Activated naive CD8-positive, alpha-beta T cell treated with anti-CD3 and anti-CD28 coated beads for 36 hours (primary cell): ENCODE measurements around the gene COL5A3. TPM values are rescaled to one million over a fixed set of nuclear protein-coding genes. Genes with fewer than 3 reads are reported as not detected.
"Not testable (repeated sequence)": the region's sequence is repeated elsewhere in the genome, so short reads cannot be mapped to it uniquely, and the experiment has no call there.

Experiments used
- DNase-seq: peaks from one replicate; pipeline ENCODE4 v3.0.0; 2021
- H3K27ac Mint-ChIP-seq: one replicate; pipeline ENCODE4 v1.8.0; 2022; ENCODE audit warnings: mild to moderate bottlenecking, moderate library complexity, mixed read lengths
- H3K27me3 Mint-ChIP-seq: one replicate; pipeline ENCODE4 v1.8.0; 2022; ENCODE audit warnings: mild to moderate bottlenecking, mixed read lengths
- H3K36me3 Mint-ChIP-seq: one replicate; pipeline ENCODE4 v1.8.0; 2021; ENCODE audit warnings: mild to moderate bottlenecking, mixed read lengths
- H3K4me1 Mint-ChIP-seq: one replicate; pipeline ENCODE4 v1.8.0; 2021; ENCODE audit warnings: mixed read lengths
- H3K4me3 Mint-ChIP-seq: one replicate; pipeline ENCODE4 v1.8.0; 2022; ENCODE audit warnings: mild to moderate bottlenecking, moderate library complexity, mixed read lengths
- H3K9me3 Mint-ChIP-seq: one replicate; pipeline ENCODE4 v1.8.0; 2022; ENCODE audit warnings: mixed read lengths
- total RNA-seq, 2 experiments: library from RNA; stranded (reverse); gene quantifications; one replicate each; pipeline ENCODE4 v1.2.3, GENCODE V29; 2021

COL5A3 gene
- total RNA-seq, 2 experiments from 2014 or later, result 0.04 TPM; not detected in 1

DNA sequence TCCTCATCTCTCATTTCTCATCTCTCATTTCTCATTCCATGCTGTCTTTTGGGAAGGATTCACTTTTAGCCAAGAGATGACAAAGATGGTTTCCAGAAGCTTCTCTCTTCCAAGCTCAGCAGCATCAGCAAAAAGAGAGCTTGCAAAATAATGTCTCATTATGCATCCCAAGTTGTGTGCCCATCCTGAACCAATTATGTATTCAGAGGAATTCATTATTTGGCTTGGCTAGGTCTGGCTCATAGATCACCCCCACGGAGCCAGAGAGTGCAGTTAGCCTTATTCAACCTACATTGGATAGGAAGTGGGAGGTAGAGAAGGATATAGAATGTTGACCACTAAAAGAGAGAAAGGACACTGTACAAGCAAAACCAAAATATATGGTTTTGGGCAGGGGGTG, 68.6 kb downstream of the COL5A3 start:
- peaks cover 5% of the 10 kb centered on the region for H3K36me3 Mint-ChIP-seq
- peaks cover 56% of the 10 kb centered on the region for H3K27me3 Mint-ChIP-seq
- H3K9me3 Mint-ChIP-seq, result peaks cover 7% of the 10 kb centered on the region
- peaks cover 8% of the 10 kb centered on the region for H3K4me1 Mint-ChIP-seq
- no peak for DNase-seq
- H3K4me3 Mint-ChIP-seq, result no peak overlapping the region
- no peak overlapping the region for H3K27ac Mint-ChIP-seq

DNA sequence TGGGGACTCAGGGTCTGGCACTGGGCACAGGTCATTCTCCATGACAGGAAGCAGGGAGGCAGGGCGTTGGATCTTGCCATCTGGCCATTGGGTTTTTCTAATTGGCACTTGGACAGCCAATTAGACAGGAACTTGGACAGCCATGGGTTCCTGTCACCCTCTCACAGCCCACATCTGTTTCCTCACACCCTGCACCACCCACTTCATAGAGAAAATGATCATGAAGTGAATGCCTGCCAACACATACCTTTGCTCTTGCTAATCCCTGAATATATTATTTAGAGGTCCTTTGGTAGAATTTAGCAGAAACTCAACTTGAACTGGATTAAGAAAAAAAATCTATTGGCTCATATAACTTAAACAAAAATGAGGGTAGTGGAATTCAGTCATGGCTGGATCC, 69.1 kb downstream of the COL5A3 start:
- DNase-seq, result no peak
- H3K4me1 Mint-ChIP-seq, result peaks cover 8% of the 10 kb centered on the region
- peaks cover 55% of the 10 kb centered on the region for H3K27me3 Mint-ChIP-seq
- H3K9me3 Mint-ChIP-seq, result peaks cover 7% of the 10 kb centered on the region
- peaks cover 5% of the 10 kb centered on the region for H3K36me3 Mint-ChIP-seq
- H3K4me3 Mint-ChIP-seq, result no peak overlapping the region
- no peak overlapping the region for H3K27ac Mint-ChIP-seq

DNA sequence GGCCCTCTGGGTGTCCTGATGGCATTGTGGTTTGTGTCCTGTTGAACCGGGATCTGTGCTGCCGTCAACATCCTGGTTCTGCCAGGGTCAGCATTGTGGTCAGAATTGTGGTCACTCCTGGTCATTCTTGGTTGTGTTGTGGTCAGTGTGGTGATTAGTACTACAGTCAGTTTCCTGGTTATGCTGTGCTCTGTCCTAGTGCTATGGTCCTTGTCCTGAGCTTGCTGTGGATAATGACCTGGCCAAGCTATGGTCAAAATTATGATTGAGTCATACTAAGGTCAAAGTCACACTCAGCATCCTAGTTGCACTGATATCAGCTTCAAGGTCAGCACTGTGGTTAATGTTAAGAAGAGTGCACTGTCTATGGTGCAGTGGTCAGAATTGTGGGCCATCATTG, 69.5 kb downstream of the COL5A3 start:
- Mint-ChIP-seq H3K27me3 (peaks cover 56% of the 10 kb centered on the region), H3K4me3 (no peak overlapping the region), H3K27ac (no peak overlapping the region), H3K9me3 (peaks cover 7% of the 10 kb centered on the region), H3K4me1 (peaks cover 8% of the 10 kb centered on the region), H3K36me3 (peaks cover 5% of the 10 kb centered on the region)
- no peak for DNase-seq

DNA sequence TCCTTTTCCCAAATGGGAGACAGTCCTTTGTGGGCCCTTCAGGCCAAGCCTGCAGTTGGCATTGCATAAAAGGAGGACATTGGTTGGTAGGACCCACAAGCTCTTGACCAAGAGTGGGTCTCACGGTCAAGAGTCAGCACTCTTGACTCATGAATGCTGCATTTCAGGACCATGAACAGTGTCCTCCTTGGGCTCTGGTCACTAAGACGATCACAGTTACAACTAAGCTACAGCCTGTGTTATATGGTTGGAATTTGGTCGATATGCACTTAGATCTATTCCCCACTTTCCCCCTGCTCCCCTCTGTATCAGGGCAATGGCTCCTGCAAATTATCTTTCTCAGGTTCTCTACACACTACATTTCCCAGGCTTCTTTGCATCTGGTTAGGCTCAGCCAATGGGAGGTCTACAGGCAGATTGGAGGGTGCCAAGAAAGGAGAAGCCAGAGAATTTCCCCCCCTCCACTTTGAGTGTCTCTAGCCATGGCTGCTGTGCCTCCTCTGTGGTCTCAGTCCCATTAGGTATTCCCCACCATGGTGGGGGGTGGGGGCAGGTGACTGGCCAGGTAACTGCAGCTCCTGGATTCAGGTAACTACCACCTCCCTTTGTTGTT, 70.9 kb downstream of the COL5A3 start:
- H3K4me3 Mint-ChIP-seq, result no peak overlapping the region
- DNase-seq, result no peak
- no peak overlapping the region for H3K27ac Mint-ChIP-seq
- H3K4me1 Mint-ChIP-seq, result peaks cover 14% of the 10 kb centered on the region
- peaks cover 7% of the 10 kb centered on the region for H3K9me3 Mint-ChIP-seq
- H3K36me3 Mint-ChIP-seq, result peaks cover 5% of the 10 kb centered on the region
- H3K27me3 Mint-ChIP-seq, result peaks cover 60% of the 10 kb centered on the region

DNA sequence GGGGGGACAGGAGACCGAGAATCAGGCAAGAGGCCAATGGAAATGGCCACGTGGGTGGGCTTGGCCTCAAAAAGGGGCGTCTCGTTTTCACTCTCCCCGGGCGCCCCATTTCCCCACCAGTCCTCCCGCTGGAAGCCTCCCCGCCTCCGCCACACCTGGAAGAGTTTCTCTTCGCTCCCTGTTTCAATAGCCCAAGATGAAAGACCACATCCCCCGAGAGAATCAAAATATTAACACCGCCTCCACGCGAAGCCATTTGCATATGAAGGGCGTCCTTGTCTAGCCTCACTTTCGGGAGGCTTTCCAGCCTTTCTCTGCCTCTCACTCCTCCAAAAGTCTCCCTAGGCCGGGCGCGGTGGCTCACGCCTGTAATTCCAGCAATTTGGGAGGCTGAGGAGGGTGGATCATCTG, 73.3 kb downstream of the COL5A3 start:
- peaks cover 2% of the 10 kb centered on the region for H3K36me3 Mint-ChIP-seq
- peaks cover 16% of the 10 kb centered on the region for H3K4me1 Mint-ChIP-seq
- peak overlapping the region; percentile 29 for H3K4me3 Mint-ChIP-seq
- no peak for DNase-seq
- H3K27ac Mint-ChIP-seq, result no peak overlapping the region
- H3K9me3 Mint-ChIP-seq, result peaks cover 7% of the 10 kb centered on the region
- peaks cover 66% of the 10 kb centered on the region for H3K27me3 Mint-ChIP-seq

DNA sequence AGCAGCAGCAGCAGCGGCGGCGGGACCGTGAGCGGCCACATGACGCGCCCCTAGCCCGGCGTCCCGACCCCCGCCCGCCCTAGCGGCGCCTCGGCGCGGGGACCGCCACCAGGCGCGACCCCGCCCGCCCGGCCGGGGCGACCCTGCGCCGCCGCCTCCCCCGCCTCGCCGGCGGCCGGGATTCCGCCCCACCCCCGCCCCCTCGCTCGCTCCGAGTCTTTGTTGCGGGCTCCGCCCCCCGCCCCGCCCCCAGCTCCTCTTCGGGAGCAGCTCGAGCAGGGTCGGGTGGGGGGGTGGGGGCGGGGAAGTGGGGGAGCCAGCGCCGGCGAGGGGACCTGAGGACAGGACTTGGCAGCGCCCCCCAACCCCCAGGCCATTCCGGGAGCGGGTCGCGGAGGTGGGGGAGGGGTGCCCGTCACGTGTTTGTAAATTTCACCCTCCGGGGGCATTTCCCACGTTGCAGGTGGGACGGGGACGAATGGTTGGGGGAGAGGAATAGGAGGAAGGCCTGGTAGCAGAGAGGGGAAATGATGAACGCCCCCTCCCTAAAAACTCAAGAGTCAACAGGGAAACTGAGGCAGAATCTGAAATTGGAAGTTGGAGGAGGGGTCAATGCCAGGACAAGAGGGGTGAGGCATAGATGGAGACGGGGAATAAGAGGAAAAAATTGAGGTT, 73.8 kb downstream of the COL5A3 start, which contains the start of gene OLFM2:
TSS of gene OLFM2 (minus strand) at position 190 of the 675 bp plus-strand sequence. CDS start at position 41, 149 bp downstream.
- no peak for DNase-seq
- H3K4me1 Mint-ChIP-seq, result peaks cover 16% of the 10 kb centered on the region
- H3K9me3 Mint-ChIP-seq, result peaks cover 4% of the 10 kb centered on the region
- peaks cover 2% of the 10 kb centered on the region for H3K36me3 Mint-ChIP-seq
- H3K27me3 Mint-ChIP-seq, result peaks cover 70% of the 10 kb centered on the region
- H3K4me3 Mint-ChIP-seq, result peak within 1 kb of the TSS; percentile 29
- H3K27ac Mint-ChIP-seq, result no peak within 1 kb of the TSS

DNA sequence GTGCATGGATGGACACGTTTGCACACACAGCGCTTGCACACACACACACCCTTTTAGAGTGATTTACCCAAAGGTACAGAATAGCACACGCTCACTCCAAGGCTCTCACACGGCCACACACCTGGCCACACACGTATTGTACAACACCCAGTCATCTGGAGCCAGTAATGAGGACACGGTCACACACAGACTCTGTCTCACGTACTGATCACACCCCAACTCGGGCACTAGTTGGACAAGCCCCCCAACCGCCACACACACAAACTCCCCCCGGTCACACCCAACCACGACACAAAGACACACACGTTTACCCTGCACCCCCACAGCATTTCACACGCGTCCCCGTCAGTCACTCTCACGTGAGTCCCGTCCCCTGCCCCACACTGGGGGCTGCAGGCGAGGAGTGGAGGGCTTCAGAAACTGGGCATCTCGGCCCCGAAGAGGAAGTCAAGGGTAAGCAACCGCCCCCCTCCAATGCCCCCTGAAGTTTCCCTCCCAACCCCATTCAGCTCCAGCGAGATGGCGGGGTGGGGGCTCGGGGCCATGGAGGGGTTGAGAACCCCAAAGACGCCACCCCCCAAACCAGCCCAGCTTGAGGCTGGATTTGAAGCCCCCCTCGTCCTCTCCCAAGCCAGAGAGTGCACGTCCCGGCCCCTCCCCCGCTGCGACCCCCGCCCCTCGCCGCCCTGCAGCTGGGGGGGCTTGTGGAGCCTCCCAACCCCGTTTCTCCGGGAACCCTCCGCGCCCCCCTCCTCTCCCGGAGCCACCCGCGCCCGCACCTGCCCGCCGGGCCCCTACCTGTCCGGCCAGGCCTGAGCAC, 74.6 kb downstream of the COL5A3 start:
- no peak for DNase-seq
- peaks cover 2% of the 10 kb centered on the region for H3K36me3 Mint-ChIP-seq
- peaks cover 75% of the 10 kb centered on the region for H3K27me3 Mint-ChIP-seq
- H3K27ac Mint-ChIP-seq, result no peak overlapping the region
- H3K9me3 Mint-ChIP-seq, result peaks cover under 1% of the 10 kb centered on the region
- peaks cover 19% of the 10 kb centered on the region for H3K4me1 Mint-ChIP-seq
- peak overlapping the region; percentile 27 for H3K4me3 Mint-ChIP-seq

DNA sequence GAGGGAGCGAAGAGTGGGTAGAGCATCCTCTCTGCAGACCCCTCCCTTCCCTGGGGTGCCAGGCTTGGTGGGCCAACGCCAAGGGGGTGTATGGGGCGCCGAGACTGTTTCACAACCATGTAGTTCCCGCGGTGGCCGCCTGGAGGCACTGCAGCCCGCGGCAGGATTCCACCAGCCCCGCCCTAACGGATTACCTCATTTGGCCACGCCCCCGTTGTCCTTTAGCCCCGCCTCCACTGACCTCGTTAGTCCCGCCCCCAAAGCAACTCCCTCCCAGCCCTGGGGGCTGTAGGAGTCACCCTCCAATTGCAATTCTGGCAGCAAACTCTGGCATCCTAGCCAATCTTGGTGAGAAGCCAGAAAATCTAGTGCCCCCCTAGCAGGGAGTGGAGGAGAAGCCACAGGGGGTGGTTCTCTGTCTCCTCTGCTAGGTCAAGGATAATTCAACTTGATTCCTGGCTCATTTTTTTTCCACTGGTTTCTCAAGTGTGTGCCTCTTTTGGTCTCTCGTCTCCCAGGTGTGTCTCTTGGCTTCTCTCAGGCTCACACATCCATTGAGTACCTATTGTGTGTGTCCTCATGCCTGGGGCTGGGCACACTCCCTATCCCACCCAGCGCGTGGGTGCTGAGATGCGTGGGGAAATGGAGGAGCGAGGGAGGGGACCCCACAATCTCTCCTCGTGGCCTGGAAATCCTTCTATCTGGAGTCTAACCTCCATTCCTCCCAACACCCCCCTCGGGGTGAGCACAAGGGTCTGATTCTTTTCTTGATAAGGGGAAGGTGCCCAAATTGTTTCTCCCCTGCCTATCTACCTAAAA, 76.0 kb downstream of the COL5A3 start:
- DNase-seq, result peak; percentile 82
- Mint-ChIP-seq H3K4me1 (peaks cover 20% of the 10 kb centered on the region), H3K36me3 (peaks cover 2% of the 10 kb centered on the region), H3K4me3 (no peak overlapping the region), H3K27ac (no peak overlapping the region), H3K9me3 (no peaks in the 10 kb centered on the region), H3K27me3 (peaks cover 74% of the 10 kb centered on the region)

DNA sequence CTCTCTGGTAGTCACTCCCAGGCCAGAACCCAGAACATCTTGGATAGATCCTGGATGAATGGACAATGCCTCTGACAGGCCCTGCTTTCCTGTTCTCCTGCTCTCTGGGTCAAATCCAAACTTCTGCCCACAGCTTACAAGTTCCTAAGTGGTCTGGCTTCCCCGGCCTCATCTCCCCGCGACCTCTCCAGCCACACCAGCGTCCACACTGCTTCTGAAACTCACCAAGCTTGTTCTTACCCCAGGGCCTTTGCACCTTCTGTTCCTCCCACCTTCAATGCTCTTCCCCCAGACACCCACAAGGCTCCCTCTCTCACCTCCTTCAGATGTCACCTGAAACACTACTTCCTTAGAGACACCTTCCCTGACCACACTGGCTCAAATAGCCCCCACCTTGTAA, 77.5 kb downstream of the COL5A3 start:
- no peaks in the 10 kb centered on the region for H3K9me3 Mint-ChIP-seq
- no peak overlapping the region for H3K4me3 Mint-ChIP-seq
- peaks cover 62% of the 10 kb centered on the region for H3K27me3 Mint-ChIP-seq
- peaks cover 20% of the 10 kb centered on the region for H3K4me1 Mint-ChIP-seq
- DNase-seq, result no peak
- H3K27ac Mint-ChIP-seq, result no peak overlapping the region
- H3K36me3 Mint-ChIP-seq, result peaks cover 2% of the 10 kb centered on the region

DNA sequence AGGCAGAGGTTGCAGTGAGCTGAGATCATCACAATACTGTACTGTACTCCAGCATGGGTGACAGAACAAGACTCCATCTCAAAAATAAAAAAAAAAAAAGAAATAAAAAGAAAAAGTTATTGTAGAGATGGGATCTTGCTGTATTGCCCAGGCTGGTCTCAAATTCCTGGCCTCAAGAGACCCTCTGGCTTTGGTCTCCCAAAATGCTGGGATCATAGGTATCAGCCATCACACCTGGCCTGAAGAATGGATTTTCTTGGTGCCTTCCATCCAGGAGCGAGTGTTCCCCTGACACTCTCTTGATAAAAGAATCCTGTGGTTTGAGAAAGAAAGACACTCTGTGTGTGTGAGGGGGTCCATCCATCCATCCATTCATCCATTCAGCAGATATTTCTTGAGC, 78.7 kb downstream of the COL5A3 start:
- Mint-ChIP-seq H3K27ac (no peak overlapping the region), H3K4me1 (peaks cover 15% of the 10 kb centered on the region), H3K36me3 (no peaks in the 10 kb centered on the region), H3K27me3 (peaks cover 50% of the 10 kb centered on the region), H3K9me3 (no peaks in the 10 kb centered on the region), H3K4me3 (no peak overlapping the region)
- no peak for DNase-seq

DNA sequence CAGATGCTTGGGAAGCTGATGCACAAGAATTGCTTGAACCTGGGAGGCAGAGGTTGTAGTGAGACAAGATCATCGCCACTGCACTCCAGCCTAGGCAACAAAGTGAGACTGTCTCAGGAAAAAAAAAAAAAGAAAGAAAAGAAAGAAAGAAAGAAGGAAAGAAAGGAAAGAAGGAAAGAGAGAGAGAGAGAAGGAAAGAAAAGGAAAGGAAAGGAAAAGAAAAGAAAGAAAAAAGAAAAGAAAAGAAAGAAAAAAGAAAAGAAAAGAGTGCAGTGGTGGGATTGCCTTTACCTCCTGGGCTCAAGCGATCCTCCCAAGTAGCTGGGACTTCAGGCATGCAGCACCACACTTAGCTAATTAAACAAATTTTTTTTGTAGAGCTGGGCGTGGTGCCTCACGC, 86.9 kb downstream of the COL5A3 start:
- H3K4me1 Mint-ChIP-seq, result no peaks in the 10 kb centered on the region
- no peaks in the 10 kb centered on the region for H3K9me3 Mint-ChIP-seq
- H3K27me3 Mint-ChIP-seq, result peaks cover 11% of the 10 kb centered on the region
- DNase-seq, result no peak
- no peak overlapping the region for H3K27ac Mint-ChIP-seq
- H3K36me3 Mint-ChIP-seq, result no peaks in the 10 kb centered on the region
- no peak overlapping the region for H3K4me3 Mint-ChIP-seq

DNA sequence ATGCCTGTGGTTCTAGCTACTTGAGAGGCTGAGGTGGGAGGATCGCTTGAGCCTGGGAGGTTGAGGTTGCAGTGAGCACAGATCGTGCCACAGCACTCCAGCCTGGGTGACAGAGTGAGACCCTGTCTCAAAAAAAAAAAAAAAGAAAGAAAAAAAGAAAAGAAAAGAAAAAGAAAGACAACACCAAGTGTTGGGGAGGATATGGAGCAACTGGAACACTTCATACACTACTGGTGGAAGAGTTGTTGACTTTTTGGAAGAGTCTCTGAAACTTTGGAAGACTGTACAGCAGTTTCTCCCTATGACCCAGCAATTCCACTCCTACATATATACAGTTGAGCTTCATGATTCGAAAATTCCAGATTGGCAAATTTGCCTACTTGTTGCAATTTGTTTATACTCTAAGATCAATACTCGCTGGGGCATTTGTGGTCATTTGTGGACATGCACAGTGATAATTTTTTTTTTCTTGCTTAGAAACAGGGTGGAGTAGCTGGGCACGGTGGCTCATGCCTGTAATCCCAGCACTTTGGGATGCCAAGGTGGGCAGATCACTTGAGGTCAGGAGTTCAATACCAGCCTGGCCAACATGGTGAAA, 87.4 kb downstream of the COL5A3 start:
- not testable (repeated sequence) for H3K4me3 Mint-ChIP-seq, H3K36me3 Mint-ChIP-seq, H3K4me1 Mint-ChIP-seq, H3K9me3 Mint-ChIP-seq, H3K27ac Mint-ChIP-seq, DNase-seq
- peaks cover 15% of the 10 kb centered on the region for H3K27me3 Mint-ChIP-seq

DNA sequence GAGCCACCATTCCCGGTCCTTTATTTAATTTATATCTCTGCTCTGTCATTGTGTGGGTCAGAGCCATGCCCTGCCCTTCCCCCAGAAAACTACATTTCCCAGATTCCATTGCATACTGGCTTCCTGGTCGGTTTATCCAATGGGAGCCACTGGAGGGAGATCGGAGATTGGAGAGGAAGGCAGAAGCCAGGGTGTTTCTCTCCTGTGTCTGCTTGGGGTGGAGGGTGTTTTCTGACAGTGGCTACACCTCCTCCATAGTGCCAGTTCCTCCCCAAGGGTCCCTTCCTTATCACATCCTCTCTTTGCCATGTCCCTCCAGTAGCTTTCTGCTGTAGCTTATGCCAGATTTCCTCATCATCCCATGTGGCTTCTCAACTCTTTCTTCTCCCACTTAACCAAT, 93.0 kb downstream of the COL5A3 start:
- Mint-ChIP-seq H3K27ac (no peak overlapping the region), H3K27me3 (peaks cover 37% of the 10 kb centered on the region), H3K36me3 (no peaks in the 10 kb centered on the region), H3K4me3 (no peak overlapping the region), H3K9me3 (no peaks in the 10 kb centered on the region), H3K4me1 (peaks cover 6% of the 10 kb centered on the region)
- DNase-seq, result no peak

DNA sequence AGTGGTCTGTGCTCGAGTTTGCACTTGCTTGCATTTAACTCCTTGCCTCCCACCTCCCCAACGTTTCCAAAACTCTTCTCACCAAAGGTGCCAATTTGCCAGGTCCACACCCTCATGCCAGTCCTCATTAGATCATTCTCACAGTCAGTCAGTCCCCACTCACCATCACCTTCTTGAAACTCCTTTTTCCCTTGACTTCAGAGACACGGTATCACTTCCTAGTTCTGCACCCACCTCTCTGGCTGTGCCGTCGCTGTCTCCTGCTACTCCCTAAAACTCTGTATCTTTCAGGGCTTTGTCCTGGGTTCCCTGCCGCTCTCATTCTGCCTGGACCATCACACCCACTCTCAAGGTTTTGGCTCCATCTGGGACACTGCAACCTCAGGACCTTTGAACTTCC, 93.6 kb downstream of the COL5A3 start:
- Mint-ChIP-seq H3K9me3 (no peaks in the 10 kb centered on the region), H3K27ac (no peak overlapping the region), H3K4me3 (no peak overlapping the region), H3K4me1 (peaks cover 6% of the 10 kb centered on the region), H3K36me3 (no peaks in the 10 kb centered on the region), H3K27me3 (peaks cover 37% of the 10 kb centered on the region)
- DNase-seq, result no peak
